Mucosa of descending colon (tissue), 3 donors: ENCODE results near the gene DLGAP4. TPM values are rescaled to one million over a fixed set of nuclear protein-coding genes. Genes with fewer than 3 reads are reported as not detected.

Source experiments
- ATAC-seq: fragments of 200-7000 bp; cut with Tn5 transposase; one replicate; pipeline ENCODE4 v1.9.1; 2020; ENCODE audit warnings: mild to moderate bottlenecking, moderate library complexity
- DNase-seq, 3 donors: peaks; one replicate each; pipeline ENCODE4 v3.0.0-alpha.2; 2020
- H3K36me3 ChIP-seq: fragments of 200-600 bp; one replicate; pipeline ENCODE4 v1.8.0; 2021; ENCODE audit warnings: low read depth, mild to moderate bottlenecking
- H3K4me1 ChIP-seq: fragments of 200-600 bp; one replicate; pipeline ENCODE4 v1.8.0; 2021; ENCODE audit warnings: low read depth, mild to moderate bottlenecking
- H3K4me3 ChIP-seq: fragments of 200-600 bp; one replicate; pipeline ENCODE4 v1.8.0; 2021; ENCODE audit warnings: mild to moderate bottlenecking
- H3K9me3 ChIP-seq: fragments of 200-600 bp; one replicate; pipeline ENCODE4 v1.8.0; 2021; ENCODE audit warnings: mild to moderate bottlenecking
- CTCF ChIP-seq: fragments of 200-600 bp; IDR thresholded peaks from one replicate; pipeline ENCODE4 v1.8.0; 2022; ENCODE audit warnings: antibody characterized with exemption, mild to moderate bottlenecking
- intact Hi-C, 2 donors: fragments of 100-400 bp; cut with DNase I in 1 of 2; cut with micrococcal nuclease in 1 of 2; formaldehyde crosslinking; loops; one replicate each; pipeline versions ENCODE4 v1.11.0 to v1.11.1; 2022; cut with DNase I, micrococcal nuclease
- total RNA-seq, 3 donors: library from RNA; stranded (reverse); fragmentation: NEBNext Ultra II Directional in 2 of 3; extraction: Animal tissue kit (Norgen Biotek cat#: 25700) in 2 of 3; gene quantifications; one replicate each; pipeline versions ENCODE4 v1.2.1 to v1.2.4, GENCODE V29; 2021 to 2023
- donor health status: DM: no; HTN: no; CAD: no; lungs with moderate emphysema.
- donor health status: DM: no; HTN: no; CAD: no.
- donor health status: DM: no; HTN: yes; CAD: no.

DLGAP4 gene
- total RNA-seq, 3 donors from 2014 or later, result 40.0 to 66.3 (median 43.5) TPM

- no peak for TF ChIP-seq CTCF
- Histone ChIP-seq H3K36me3 (no peaks in the 10 kb centered on the region), H3K9me3 (no peaks in the 10 kb centered on the region), H3K4me3 (no peak overlapping the region), H3K4me1 (no peaks in the 10 kb centered on the region)
- DNase-seq (no peak), ATAC-seq (no peak)
- intact Hi-C loops, result no loop called here
Measured at GRCh38 chr20:36445847-36446246, 139.7 kb downstream of the DLGAP4 start.

- intact Hi-C loops, result no loop called here
Measured at GRCh38 chr20:36446557-36446956, 140.4 kb downstream of the DLGAP4 start.

GRCh38 chr20:36447101-36447500, 141.0 kb downstream of the DLGAP4 start:
- ATAC-seq (no peak), DNase-seq (no peak)
- intact Hi-C loops, result no loop called here
- H3K9me3 ChIP-seq, result no peaks in the 10 kb centered on the region
- no peak overlapping the region for H3K4me3 ChIP-seq
- H3K4me1 ChIP-seq, result no peaks in the 10 kb centered on the region
- H3K36me3 ChIP-seq, result no peaks in the 10 kb centered on the region
- no peak for TF ChIP-seq CTCF

More at GRCh38 chr20:36446557-36446956, 140.4 kb downstream of the DLGAP4 start:
- H3K36me3 ChIP-seq, result no peaks in the 10 kb centered on the region
- DNase-seq (no peak), ATAC-seq (no peak)
- TF ChIP-seq CTCF, result no peak
- no peaks in the 10 kb centered on the region for H3K4me1 ChIP-seq
- no peak overlapping the region for H3K4me3 ChIP-seq
- no peaks in the 10 kb centered on the region for H3K9me3 ChIP-seq

- no peak overlapping the region for H3K4me3 ChIP-seq
- no peaks in the 10 kb centered on the region for H3K4me1 ChIP-seq
- no peak for TF ChIP-seq CTCF
- DNase-seq (no peak), ATAC-seq (no peak)
- no peaks in the 10 kb centered on the region for H3K36me3 ChIP-seq
- no peaks in the 10 kb centered on the region for H3K9me3 ChIP-seq
- intact Hi-C loops, result no loop called here
Measured at GRCh38 chr20:36449663-36450062, 143.5 kb downstream of the DLGAP4 start.

- Histone ChIP-seq H3K9me3 (no peaks in the 10 kb centered on the region), H3K4me1 (no peaks in the 10 kb centered on the region), H3K36me3 (no peaks in the 10 kb centered on the region), H3K4me3 (no peak overlapping the region)
- TF ChIP-seq CTCF, result no peak
- intact Hi-C loops, result no loop called here
- DNase-seq, result no peak
- ATAC-seq, result no peak
Measured at GRCh38 chr20:36454332-36454697, 148.2 kb downstream of the DLGAP4 start.

GRCh38 chr20:36454698-36455427, 148.7 kb downstream of the DLGAP4 start:
- intact Hi-C loops, result no loop called here
- no peak for DNase-seq
- Histone ChIP-seq H3K36me3 (no peaks in the 10 kb centered on the region), H3K4me1 (no peaks in the 10 kb centered on the region), H3K4me3 (no peak overlapping the region), H3K9me3 (no peaks in the 10 kb centered on the region)
- ATAC-seq, result no peak
- no peak for TF ChIP-seq CTCF
